Placental pericyte (primary cell): ENCODE measurements around the gene PLEKHM1. TPM values are rescaled to one million over a fixed set of nuclear protein-coding genes. Genes with fewer than 3 reads are reported as not detected.

Experiments used
- small RNA-seq: library from RNA; depleted of rRNA; stranded (forward); fragments of <200 nt; gene quantifications from one replicate; pipeline ENCODE3, GENCODE V24; 2012; ENCODE audit warnings: low replicate concordance
- total RNA-seq: library from RNA; depleted of rRNA; stranded (reverse); fragments of >200 nt; gene quantifications from 2 replicates; pipeline ENCODE4 v1.2.3, GENCODE V29; 2012

Gene PLEKHM1
- 23.4 and 27.5 TPM in 2 replicates for total RNA-seq

DNA sequence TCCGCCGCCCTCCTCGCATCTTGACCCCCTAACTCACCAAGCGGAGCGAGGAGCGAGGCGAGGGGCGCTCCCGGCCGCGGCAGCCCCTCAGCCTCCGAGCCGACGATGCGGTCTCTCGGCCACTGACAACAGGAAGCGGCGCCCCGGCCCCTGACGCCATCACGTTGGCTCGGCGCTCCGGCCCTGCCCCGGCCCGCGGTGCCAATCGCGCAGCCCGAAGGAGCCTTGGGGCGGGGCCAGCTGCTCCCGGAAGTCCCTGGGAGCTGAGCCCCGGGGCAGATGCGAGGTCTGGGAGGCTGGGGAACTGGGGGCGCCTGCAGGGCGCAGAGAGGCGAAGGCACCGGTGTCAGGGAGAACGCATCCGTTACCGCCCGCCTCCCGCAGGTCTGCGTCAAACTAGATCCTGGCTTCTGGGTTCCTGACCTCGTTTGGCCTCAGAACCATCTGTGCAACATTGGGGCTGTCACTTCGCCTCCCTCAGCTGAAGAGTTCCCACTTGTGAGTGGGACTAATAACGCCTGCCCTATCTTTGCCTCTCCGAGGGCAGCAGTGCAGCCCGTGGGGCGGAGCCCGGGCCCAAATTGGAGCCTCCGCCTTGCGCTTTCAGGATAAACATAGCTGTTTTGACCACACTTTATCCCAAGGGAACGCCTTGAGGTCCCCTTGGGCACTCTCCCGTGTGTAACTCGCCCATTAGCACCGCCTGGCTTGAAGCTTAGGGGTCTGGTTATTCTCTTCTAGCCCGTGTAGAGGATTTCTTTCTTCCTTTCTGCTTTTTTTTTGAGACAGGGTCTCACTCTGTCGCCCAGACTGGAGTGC is at the start of gene PLEKHM1:
TSS of gene PLEKHM1 (minus strand) at position 107 of the 819 bp plus-strand sequence. CDS start 8,237 bp downstream, outside the sequence.

GRCh38 chr17:45432405-45433158 is 57.9 kb downstream of the PLEKHM1 start, which contains the start of gene ARHGAP27:
Gene ARHGAP27, minus strand, starts transcription at chr17:45432870. Its CDS starts 2,591 bp downstream, at chr17:45430279.

Small RNA genes lying within 50 kb of the gene (small RNA-seq; reads per million reads assigned to genes)
- not detected for gene RF00017

Other genes starting within 250 kb of the PLEKHM1 start
- not detected in 2 replicates for gene SPATA32, start 228.6 kb downstream of the PLEKHM1 start, total RNA-seq
- gene MAP3K14, start 173.7 kb downstream of the PLEKHM1 start, total RNA-seq = 2.2 and 3.0 TPM in 2 replicates
- 2.2 and 3.0 TPM in 2 replicates for gene ARHGAP27, start 57.9 kb downstream of the PLEKHM1 start, total RNA-seq